Measurements from ENCODE around the gene OR52A1.
A peak's percentile ranks its signal among the peaks of the same experiment; 100 is the strongest.
"Not testable (repeated sequence)": the region's sequence is repeated elsewhere in the genome, so short reads cannot be mapped to it uniquely, and the experiment has no call there.

OR52A1 gene

GRCh38 chr11:5154657-5155056 lies at the start of gene OR52A1:
Gene OR52A1, minus strand, starts transcription at chr11:5154757. Its CDS starts 2,388 bp downstream, at chr11:5152369.
- DNase-seq, result no peak
- intact Hi-C loops (cut with DNase I), result no loop called here

- no peak for DNase-seq
- intact Hi-C loops (cut with DNase I), result loop anchor here (10.0 kb wide), 1 partner anchor 161 kb away; no protein-coding TSS in a partner anchor
Measured at GRCh38 chr11:5203366-5203765, 48.8 kb upstream of the OR52A1 start.

- DNase-seq, result no peak
- intact Hi-C loops (cut with DNase I), result loop anchor here (10.0 kb wide), 1 partner anchor 164 kb away; no protein-coding TSS in a partner anchor
Measured at GRCh38 chr11:5200582-5200981, 46.0 kb upstream of the OR52A1 start, which contains the start of gene OR51V1. Gene OR51V1, minus strand, starts transcription at chr11:5200682. Its CDS starts 0 bp downstream, at chr11:5200682.

GRCh38 chr11:5198285-5198684 lies 43.7 kb upstream of the OR52A1 start:
- intact Hi-C loops (cut with DNase I), result no loop called here

GRCh38 chr11:5197536-5197935 lies 43.0 kb upstream of the OR52A1 start:
- intact Hi-C loops (cut with DNase I), result no loop called here
- no peak for DNase-seq

More at GRCh38 chr11:5198285-5198684, 43.7 kb upstream of the OR52A1 start:
- no peak for DNase-seq

GRCh38 chr11:5196731-5197130 lies 42.2 kb upstream of the OR52A1 start:
- no peak for DNase-seq
- intact Hi-C loops (cut with DNase I), result no loop called here

GRCh38 chr11:5196067-5196466 lies 41.5 kb upstream of the OR52A1 start:
- no peak for DNase-seq
- intact Hi-C loops (cut with DNase I), result no loop called here

- DNase-seq, result no peak
- intact Hi-C loops (cut with DNase I), result no loop called here
Measured at GRCh38 chr11:5192738-5193137, 38.2 kb upstream of the OR52A1 start.

- intact Hi-C loops (cut with DNase I), result no loop called here
- no peak for DNase-seq
Measured at GRCh38 chr11:5188201-5188600, 33.6 kb upstream of the OR52A1 start.

GRCh38 chr11:5178046-5178837 lies 23.7 kb upstream of the OR52A1 start:
- intact Hi-C loops (cut with DNase I), result no loop called here
- DNase-seq, result no peak

- DNase-seq, result no peak
- intact Hi-C loops (cut with DNase I), result no loop called here
Measured at GRCh38 chr11:5174934-5175333, 20.4 kb upstream of the OR52A1 start.

- no peak for DNase-seq
- intact Hi-C loops (cut with DNase I), result no loop called here
Measured at GRCh38 chr11:5171856-5172255, 17.3 kb upstream of the OR52A1 start.

GRCh38 chr11:5165898-5166297 lies 11.3 kb upstream of the OR52A1 start:
- DNase-seq; intact Hi-C loops (cut with DNase I): not testable (repeated sequence)

GRCh38 chr11:5164807-5165206 lies 10.2 kb upstream of the OR52A1 start:
- DNase-seq; intact Hi-C loops (cut with DNase I): not testable (repeated sequence)

GRCh38 chr11:5161045-5161444 lies 6.5 kb upstream of the OR52A1 start:
- intact Hi-C loops (cut with DNase I); DNase-seq: not testable (repeated sequence)

- intact Hi-C loops (cut with DNase I); DNase-seq: not testable (repeated sequence)
Measured at GRCh38 chr11:5160217-5160616, 5.7 kb upstream of the OR52A1 start.

- no peak for DNase-seq
- intact Hi-C loops (cut with DNase I), result no loop called here
Measured at GRCh38 chr11:5159806-5160205, 5.2 kb upstream of the OR52A1 start.

GRCh38 chr11:5153574-5154431 lies 754 bp downstream of the OR52A1 start:
- DNase-seq, result no peak
- intact Hi-C loops (cut with DNase I), result no loop called here

- peak in 1 of 10 donors; percentile 2 for DNase-seq
Measured at GRCh38 chr11:5151713-5152153, 2.8 kb downstream of the OR52A1 start.

GRCh38 chr11:5144206-5144605 lies 10.4 kb downstream of the OR52A1 start:
- DNase-seq; intact Hi-C loops (cut with DNase I): not testable (repeated sequence)

More at GRCh38 chr11:5151713-5152153, 2.8 kb downstream of the OR52A1 start:
- intact Hi-C loops (cut with DNase I), result no loop called here

GRCh38 chr11:5137996-5138395 lies 16.6 kb downstream of the OR52A1 start, which contains the start of gene OR52A5:
Gene OR52A5, minus strand, starts transcription at chr11:5138356. Its CDS starts 5,714 bp downstream, at chr11:5132642.
- intact Hi-C loops (cut with DNase I), result no loop called here
- no peak for DNase-seq

Measured in posterior cingulate gyrus (tissue), 11 donors.